ENCODE measurements around the gene RPS16. TPM values are rescaled to one million over a fixed set of nuclear protein-coding genes. Genes with fewer than 3 reads are reported as not detected.

Gene RPS16
- total and polyA plus RNA-seq, 9 of the 15 experiments (the other 6 are each of a cell fraction or from before 2014, with no cell fraction given): 82.6 to 3,671 (median 2,204) TPM

GRCh38 chr19:39390751-39391437 is 44.9 kb downstream of the RPS16 start, which contains the start of the genes MED29 and PAF1 (continued):
- no peak for TF ChIP-seq PRPF4 (IDR thresholded peaks at IDR 0.05; ENCODE audit: insufficient read depth, low read depth, low read length, poor library complexity, severe bottlenecking)
- peak; percentile 95 for TF ChIP-seq LCOR (CRISPR knock-in tag; IDR thresholded peaks at IDR 0.05)
- TF ChIP-seq ZBTB1 (CRISPR knock-in tag; IDR thresholded peaks at IDR 0.05; ENCODE audit: borderline replicate concordance, low read depth): no peak
- TF ChIP-seq ZNF175 (CRISPR knock-in tag; IDR thresholded peaks at IDR 0.05; ENCODE audit: low read depth): no peak
- TF ChIP-seq ZNF274 (IDR thresholded peaks at IDR 0.05; ENCODE audit: borderline replicate concordance, low read depth, low read length): no peak
- TF ChIP-seq SRF (CRISPR knock-in tag; IDR thresholded peaks at IDR 0.05): peak in 1 of 2 experiments; percentile 61; a peak in 2 of 4 replicates
- no peak for TF ChIP-seq ETS2 (tag; IDR thresholded peaks at IDR 0.05; ENCODE audit: borderline replicate concordance, poor library complexity, severe bottlenecking)
- TF ChIP-seq BCOR (IDR thresholded peaks at IDR 0.05): no peak
- peak; percentile 52; the same call in 1 of the 2 replicates for TF ChIP-seq NFRKB (IDR thresholded peaks at IDR 0.05; ENCODE audit: low read depth)
- TF ChIP-seq ELF4 (CRISPR knock-in tag; IDR thresholded peaks at IDR 0.05): no peak; the same call in 1 of the 2 replicates
- 0 out of 2 replicates have a peak, but pooled peaks have one; percentile 11 for TF ChIP-seq ZNF134 (CRISPR knock-in tag; conservative IDR thresholded peaks at IDR 0.05)
- no peak; the same call in 1 of the 2 replicates for TF ChIP-seq ELF1 (tag; IDR thresholded peaks at IDR 0.05)
- TF ChIP-seq HNRNPLL (IDR thresholded peaks at IDR 0.05; ENCODE audit: low read depth, low read length, poor library complexity, severe bottlenecking): peak; percentile 71
- no peak for TF ChIP-seq ZNF282 (CRISPR knock-in tag; IDR thresholded peaks at IDR 0.05)
- TF ChIP-seq NFE2L1 (tag; IDR thresholded peaks at IDR 0.05; ENCODE audit: borderline replicate concordance, low read depth): no peak
- no peak for TF ChIP-seq HNRNPUL1 (IDR thresholded peaks at IDR 0.05; ENCODE audit: low read length)
- no peak for TF ChIP-seq BMI1 (IDR thresholded peaks at IDR 0.05; ENCODE audit: low read length)
- no peak for TF ChIP-seq MEIS2 (IDR thresholded peaks at IDR 0.05; ENCODE audit: partially characterized antibody)
- no peak for TF ChIP-seq ZNF212 (CRISPR knock-in tag; IDR thresholded peaks at IDR 0.05)
- no peak for TF ChIP-seq ZNF717 (CRISPR knock-in tag; IDR thresholded peaks at IDR 0.05)
- peak; percentile 76 for TF ChIP-seq ATF1 (CRISPR knock-in tag; IDR thresholded peaks at IDR 0.05)
- peak; percentile 98 for TF ChIP-seq ATF1 (tag; IDR thresholded peaks at IDR 0.05)
- peak; percentile 55 for TF ChIP-seq ZBTB33 (CRISPR knock-in tag; IDR thresholded peaks at IDR 0.05)
- TF ChIP-seq ZFP30 (CRISPR knock-in tag; IDR thresholded peaks at IDR 0.05; ENCODE audit: borderline replicate concordance): no peak
- TF ChIP-seq CBX2 (IDR thresholded peaks at IDR 0.05; ENCODE audit: insufficient read depth, low read length, poor library complexity, severe bottlenecking): no peak
- TF ChIP-seq ZNF354B (CRISPR knock-in tag; IDR thresholded peaks at IDR 0.05): no peak

All from K562 (cell line).